ENCODE data around the gene ZFAND6. TPM values are rescaled to one million over a fixed set of nuclear protein-coding genes. Genes with fewer than 3 reads are reported as not detected.

The ZFAND6 gene
- total and polyA plus RNA-seq, 10 of the 15 experiments (the other 5 are each of a cell fraction or from before 2014, with no cell fraction given) = 78.9 to 179 (median 135) TPM

DNA sequence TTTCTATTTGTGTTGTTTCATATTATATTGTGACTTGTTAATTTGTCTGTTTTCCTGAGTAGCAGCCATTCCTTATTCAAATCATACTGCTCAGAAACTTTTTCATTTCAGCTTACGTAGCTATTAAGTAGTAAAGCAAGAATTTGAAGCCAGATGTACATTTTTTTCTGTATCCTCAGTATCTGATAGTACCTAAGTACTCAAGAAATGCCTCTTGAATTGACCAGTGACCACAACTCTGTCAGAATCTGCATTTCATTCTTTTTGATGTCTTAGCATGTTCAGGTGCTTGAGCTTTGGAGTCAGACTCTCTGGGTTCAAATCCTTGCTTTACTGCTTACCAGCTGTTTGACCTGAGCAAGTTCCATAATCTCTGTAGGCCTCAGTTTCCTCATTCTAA, 30.6 kb downstream of the ZFAND6 start:
- ATAC-seq (no peak), FAIRE-seq (no peak), DNase-seq (ENCODE audit: low read depth, low spot score) (no peak)
- in situ Hi-C loops (cut with MboI) (no loop called here), intact Hi-C loops (cut with micrococcal nuclease; ENCODE audit: unreplicated experiment) (no loop called here)
- no peaks in the 10 kb centered on the region for H3K4me1 ChIP-seq (ENCODE audit: control insufficient read depth, insufficient read depth, low read length)
- WGBS (ENCODE audit: insufficient coverage, insufficient replicate concordance, low lambda C conversion rate, missing lambda C conversion rate) = 100% methylated on average over 1 of the region's 1 CpG
- ChIA-PET SMC1A (ENCODE audit: uncharacterized antibody, unreplicated experiment) (interaction anchor here (1.0 to 4.2 kb wide), 9 partner anchors 8 to 145 kb away, joined by 3 to 17 read pairs (median 4); no protein-coding TSS in a partner anchor), CTCF (interaction anchor here (0.6 to 2.1 kb wide), 8 partner anchors 9 to 322 kb away, joined by 3 to 7 read pairs (median 4); no protein-coding TSS in a partner anchor), POLR2A (interaction anchor here (1.3 to 1.6 kb wide), 2 partner anchors 8 to 65 kb away, joined by 3 to 4 read pairs; no protein-coding TSS in a partner anchor), RAD21 (ENCODE audit: unreplicated experiment) (interaction anchor here (1.1 kb wide), 2 partner anchors 11 to 27 kb away, joined by 3 read pairs; no protein-coding TSS in a partner anchor)
- no TSS peak for BruUV-seq (replicated peaks)
- no peaks in the 10 kb centered on the region for H3K27me3 ChIP-seq (replicated peaks in 1 of 2; ENCODE audit: control insufficient read depth in 2 of 2, insufficient read depth in 2 of 2, low read length in 1 of 2)
- peaks cover 57% of the 10 kb centered on the region for H3K79me2 ChIP-seq (ENCODE audit: control insufficient read depth, insufficient read depth, low read length)
- H3K9ac ChIP-seq (ENCODE audit: control insufficient read depth, insufficient read depth, low read length) = no peak overlapping the region
- H3K36me3 ChIP-seq (ENCODE audit: control insufficient read depth in 2 of 2, insufficient read depth in 2 of 2, low read length in 1 of 2) = peaks cover 0 to 5% of the 10 kb centered on the region in 2 experiments; a peak in 1 of 4 replicates
- no peaks in the 10 kb centered on the region for H3K9me3 ChIP-seq (replicated peaks; ENCODE audit: control insufficient read depth, insufficient read depth, low read length)
- H2AFZ ChIP-seq (ENCODE audit: control insufficient read depth, low read depth, low read length) = no peak overlapping the region
- H3K4me2 ChIP-seq (ENCODE audit: control insufficient read depth, insufficient read depth) = no peak overlapping the region
- 0 out of 2 replicates have a peak, but pooled peaks cover 4% of the 10 kb centered on the region for H4K20me1 ChIP-seq (ENCODE audit: control insufficient read depth, insufficient read depth)
- no peak overlapping the region for H3K4me3 ChIP-seq
- no peak overlapping the region for H3K27ac ChIP-seq (ENCODE audit: control insufficient read depth, insufficient read depth)
- TF ChIP-seq RB1 (IDR thresholded peaks at IDR 0.05; ENCODE audit: borderline replicate concordance) (no peak), HDAC2 (IDR thresholded peaks at IDR 0.05) (no peak), POLR2AphosphoS5 (IDR thresholded peaks at IDR 0.05; ENCODE audit: low read length) (no peak), JUND (IDR thresholded peaks at IDR 0.05; ENCODE audit: low read depth, low read length) (no peak), ESRRA (IDR thresholded peaks at IDR 0.05; ENCODE audit: low read length) (no peak), NFYA (IDR thresholded peaks at IDR 0.05; ENCODE audit: borderline replicate concordance, low read depth, low read length) (no peak), ZZZ3 (IDR thresholded peaks at IDR 0.05; ENCODE audit: control insufficient read depth, insufficient read length, low read depth) (no peak), BACH1 (IDR thresholded peaks at IDR 0.05; ENCODE audit: borderline replicate concordance) (no peak)
- TF ChIP-seq, protein P1, sequence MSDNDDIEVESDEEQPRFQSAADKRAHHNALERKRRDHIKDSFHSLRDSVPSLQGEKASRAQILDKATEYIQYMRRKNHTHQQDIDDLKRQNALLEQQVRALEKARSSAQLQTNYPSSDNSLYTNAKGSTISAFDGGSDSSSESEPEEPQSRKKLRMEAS (IDR thresholded peaks at IDR 0.05; ENCODE audit: low read depth, low read length) = no peak
- TF ChIP-seq, protein P2, sequence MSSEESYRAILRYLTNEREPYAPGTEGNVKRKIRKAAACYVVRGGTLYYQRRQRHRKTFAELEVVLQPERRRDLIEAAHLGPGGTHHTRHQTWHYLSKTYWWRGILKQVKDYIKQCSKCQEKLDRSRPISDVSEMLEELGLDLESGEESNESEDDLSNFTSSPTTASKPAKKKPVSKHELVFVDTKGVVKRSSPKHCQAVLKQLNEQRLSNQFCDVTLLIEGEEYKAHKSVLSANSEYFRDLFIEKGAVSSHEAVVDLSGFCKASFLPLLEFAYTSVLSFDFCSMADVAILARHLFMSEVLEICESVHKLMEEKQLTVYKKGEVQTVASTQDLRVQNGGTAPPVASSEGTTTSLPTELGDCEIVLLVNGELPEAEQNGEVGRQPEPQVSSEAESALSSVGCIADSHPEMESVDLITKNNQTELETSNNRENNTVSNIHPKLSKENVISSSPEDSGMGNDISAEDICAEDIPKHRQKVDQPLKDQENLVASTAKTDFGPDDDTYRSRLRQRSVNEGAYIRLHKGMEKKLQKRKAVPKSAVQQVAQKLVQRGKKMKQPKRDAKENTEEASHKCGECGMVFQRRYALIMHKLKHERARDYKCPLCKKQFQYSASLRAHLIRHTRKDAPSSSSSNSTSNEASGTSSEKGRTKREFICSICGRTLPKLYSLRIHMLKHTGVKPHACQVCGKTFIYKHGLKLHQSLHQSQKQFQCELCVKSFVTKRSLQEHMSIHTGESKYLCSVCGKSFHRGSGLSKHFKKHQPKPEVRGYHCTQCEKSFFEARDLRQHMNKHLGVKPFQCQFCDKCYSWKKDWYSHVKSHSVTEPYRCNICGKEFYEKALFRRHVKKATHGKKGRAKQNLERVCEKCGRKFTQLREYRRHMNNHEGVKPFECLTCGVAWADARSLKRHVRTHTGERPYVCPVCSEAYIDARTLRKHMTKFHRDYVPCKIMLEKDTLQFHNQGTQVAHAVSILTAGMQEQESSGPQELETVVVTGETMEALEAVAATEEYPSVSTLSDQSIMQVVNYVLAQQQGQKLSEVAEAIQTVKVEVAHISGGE (CRISPR knock-in tag; IDR thresholded peaks at IDR 0.05) = no peak
- TF ChIP-seq, protein P3, sequence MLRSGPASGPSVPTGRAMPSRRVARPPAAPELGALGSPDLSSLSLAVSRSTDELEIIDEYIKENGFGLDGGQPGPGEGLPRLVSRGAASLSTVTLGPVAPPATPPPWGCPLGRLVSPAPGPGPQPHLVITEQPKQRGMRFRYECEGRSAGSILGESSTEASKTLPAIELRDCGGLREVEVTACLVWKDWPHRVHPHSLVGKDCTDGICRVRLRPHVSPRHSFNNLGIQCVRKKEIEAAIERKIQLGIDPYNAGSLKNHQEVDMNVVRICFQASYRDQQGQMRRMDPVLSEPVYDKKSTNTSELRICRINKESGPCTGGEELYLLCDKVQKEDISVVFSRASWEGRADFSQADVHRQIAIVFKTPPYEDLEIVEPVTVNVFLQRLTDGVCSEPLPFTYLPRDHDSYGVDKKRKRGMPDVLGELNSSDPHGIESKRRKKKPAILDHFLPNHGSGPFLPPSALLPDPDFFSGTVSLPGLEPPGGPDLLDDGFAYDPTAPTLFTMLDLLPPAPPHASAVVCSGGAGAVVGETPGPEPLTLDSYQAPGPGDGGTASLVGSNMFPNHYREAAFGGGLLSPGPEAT (IDR thresholded peaks at IDR 0.05; ENCODE audit: low read depth) = no peak
- TF ChIP-seq, protein P4, sequence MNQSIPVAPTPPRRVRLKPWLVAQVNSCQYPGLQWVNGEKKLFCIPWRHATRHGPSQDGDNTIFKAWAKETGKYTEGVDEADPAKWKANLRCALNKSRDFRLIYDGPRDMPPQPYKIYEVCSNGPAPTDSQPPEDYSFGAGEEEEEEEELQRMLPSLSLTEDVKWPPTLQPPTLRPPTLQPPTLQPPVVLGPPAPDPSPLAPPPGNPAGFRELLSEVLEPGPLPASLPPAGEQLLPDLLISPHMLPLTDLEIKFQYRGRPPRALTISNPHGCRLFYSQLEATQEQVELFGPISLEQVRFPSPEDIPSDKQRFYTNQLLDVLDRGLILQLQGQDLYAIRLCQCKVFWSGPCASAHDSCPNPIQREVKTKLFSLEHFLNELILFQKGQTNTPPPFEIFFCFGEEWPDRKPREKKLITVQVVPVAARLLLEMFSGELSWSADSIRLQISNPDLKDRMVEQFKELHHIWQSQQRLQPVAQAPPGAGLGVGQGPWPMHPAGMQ (IDR thresholded peaks at IDR 0.05; ENCODE audit: borderline replicate concordance) = no peak

Data from GM12878 (cell line).